Panc1 (cell line): ENCODE results near the gene AIG1.

Experiments
- CTCF ChIP-seq: fragments of 450-650 bp; IDR thresholded peaks from 2 replicates; pipeline ENCODE4 v1.5.1; 2017; ENCODE audit warnings: mild to moderate bottlenecking
- POLR2AphosphoS5 ChIP-seq: IDR thresholded peaks from 2 replicates; pipeline ENCODE4 v1.6.1; 2012; ENCODE audit warnings: mild to moderate bottlenecking, low read depth, low read length, moderate library complexity

GRCh38 chr6:143261899-143262436 is 201.3 kb downstream of the AIG1 start:
- TF ChIP-seq CTCF (no peak), POLR2AphosphoS5 (no peak)
